GM12891 (cell line): Measurements from ENCODE around the gene CDHR3.

Experiments used
- DNase-seq: peaks from one replicate; pipeline ENCODE4 v3.0.0; 2011; ENCODE audit warnings: low spot score; ENCODE audit not compliant: insufficient read length
- FAIRE-seq: peaks from 2 replicates; lab custom pipeline; 2011; peaks lifted over from hg19 to GRCh38; lab: Jason Lieb, UNC
- PAX5 ChIP-seq: IDR thresholded peaks from 2 replicates; pipeline ENCODE4 v1.6.1; 2011; ENCODE audit warnings: low read length, moderate library complexity, mild to moderate bottlenecking; ENCODE audit not compliant: insufficient read depth, severe bottlenecking
- POLR2A ChIP-seq: IDR thresholded peaks from 2 replicates; pipeline ENCODE4 v1.6.1; 2011; ENCODE audit warnings: low read depth, low read length, control low read depth
- POLR2AphosphoS5 ChIP-seq: IDR thresholded peaks from 2 replicates; pipeline ENCODE4 v1.6.1; 2011; ENCODE audit warnings: low read depth, low read length, control low read depth
- POU2F2 ChIP-seq: IDR thresholded peaks from 2 replicates; pipeline ENCODE4 v1.6.1; 2011; ENCODE audit warnings: low read depth, mild to moderate bottlenecking, control low read depth, low read length, moderate library complexity
- SPI1 ChIP-seq: IDR thresholded peaks from 2 replicates; pipeline ENCODE4 v1.6.1; 2011; ENCODE audit warnings: low read depth, low read length, control low read depth
- TAF1 ChIP-seq: IDR thresholded peaks from 2 replicates; pipeline ENCODE4 v1.6.1; 2011; ENCODE audit warnings: low read depth, low read length, control low read depth

CDHR3 gene

GRCh38 chr7:106045586-106045985, 82.5 kb downstream of the CDHR3 start:
- DNase-seq (no peak), FAIRE-seq (no peak)
- TF ChIP-seq POU2F2, result no peak

GRCh38 chr7:106047184-106047583, 84.1 kb downstream of the CDHR3 start:
- TF ChIP-seq PAX5, result no peak
- no peak for TF ChIP-seq TAF1
- no peak for TF ChIP-seq SPI1
- TF ChIP-seq POLR2AphosphoS5, result no peak
- no peak for TF ChIP-seq POLR2A
- TF ChIP-seq POU2F2, result no peak
- FAIRE-seq (no peak), DNase-seq (no peak)

- no peak for TF ChIP-seq TAF1
- no peak for TF ChIP-seq POU2F2
- TF ChIP-seq SPI1, result no peak
- no peak for TF ChIP-seq POLR2AphosphoS5
- no peak for TF ChIP-seq POLR2A
- no peak for TF ChIP-seq PAX5
- no peak for FAIRE-seq
- no peak for DNase-seq
Measured at GRCh38 chr7:106047818-106048705, 85.0 kb downstream of the CDHR3 start.

GRCh38 chr7:106048706-106049020, 85.6 kb downstream of the CDHR3 start:
- no peak for TF ChIP-seq PAX5
- TF ChIP-seq POLR2A, result no peak
- TF ChIP-seq POLR2AphosphoS5, result no peak
- FAIRE-seq (no peak), DNase-seq (no peak)

GRCh38 chr7:106049139-106049752, 86.2 kb downstream of the CDHR3 start:
- no peak for DNase-seq
- TF ChIP-seq PAX5, result no peak
- TF ChIP-seq POLR2A, result no peak
- TF ChIP-seq TAF1, result no peak
- TF ChIP-seq SPI1, result no peak
- no peak for TF ChIP-seq POU2F2
- TF ChIP-seq POLR2AphosphoS5, result no peak
- no peak for FAIRE-seq

GRCh38 chr7:106050002-106050745, 87.1 kb downstream of the CDHR3 start:
- TF ChIP-seq POLR2A (no peak), PAX5 (no peak), TAF1 (no peak), SPI1 (no peak), POLR2AphosphoS5 (no peak), POU2F2 (no peak)
- no peak for DNase-seq
- FAIRE-seq, result no peak

- FAIRE-seq (no peak), DNase-seq (no peak)
- TF ChIP-seq POLR2AphosphoS5, result no peak
Measured at GRCh38 chr7:106050746-106051117, 87.7 kb downstream of the CDHR3 start.

- DNase-seq (no peak), FAIRE-seq (no peak)
- no peak for TF ChIP-seq POU2F2
- TF ChIP-seq SPI1, result no peak
Measured at GRCh38 chr7:106052681-106053080, 89.6 kb downstream of the CDHR3 start.

GRCh38 chr7:106053109-106053508, 90.0 kb downstream of the CDHR3 start:
- FAIRE-seq (no peak), DNase-seq (no peak)
- TF ChIP-seq TAF1 (no peak), SPI1 (no peak), PAX5 (no peak), POLR2A (no peak), POLR2AphosphoS5 (no peak), POU2F2 (no peak)

- TF ChIP-seq POLR2AphosphoS5 (no peak), SPI1 (no peak), POU2F2 (no peak), TAF1 (no peak), POLR2A (no peak), PAX5 (no peak)
- FAIRE-seq, result no peak
- no peak for DNase-seq
Measured at GRCh38 chr7:106054156-106054910, 91.3 kb downstream of the CDHR3 start.
